ENCODE data around the gene TTC28. TPM values are rescaled to one million over a fixed set of nuclear protein-coding genes. Genes with fewer than 3 reads are reported as not detected.
A peak's percentile ranks its signal among the peaks of the same experiment; 100 is the strongest.

Gene TTC28
- total and polyA plus RNA-seq, 4 donors: 3.1 to 74.9 (median 26.1) TPM

DNA sequence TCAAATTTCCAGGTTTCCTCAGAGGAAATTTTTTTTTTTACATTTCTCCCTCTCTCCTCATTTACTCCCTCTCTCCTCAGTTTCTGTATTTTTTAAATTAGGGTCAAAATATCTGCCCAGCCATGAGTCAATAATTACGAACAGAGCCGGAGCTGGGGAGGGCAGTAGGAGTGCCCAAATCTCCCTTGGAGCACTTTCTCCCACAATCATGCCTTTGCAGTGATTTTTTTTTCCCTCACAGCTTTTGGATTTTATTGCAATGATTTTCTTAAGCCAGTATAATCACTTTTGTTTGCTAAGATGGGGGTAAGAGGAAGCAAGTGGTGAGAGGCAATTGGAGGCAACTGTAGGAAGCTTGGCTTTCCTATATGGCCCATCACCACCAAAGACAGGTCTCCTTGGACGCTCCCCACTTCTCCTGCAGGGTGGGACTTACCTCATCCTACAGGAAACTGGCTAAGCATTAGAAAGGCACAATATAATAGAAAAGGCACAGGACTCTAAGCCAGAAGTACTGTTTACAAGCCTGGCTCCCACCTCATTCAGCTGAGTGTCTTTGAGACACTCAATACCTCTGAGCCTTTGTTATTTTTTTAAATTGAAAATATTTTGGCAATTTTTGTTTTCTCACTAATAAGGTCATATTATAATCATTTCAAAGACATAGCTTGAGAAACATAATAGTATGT lies 568.0 kb downstream of the TTC28 start:
- intact Hi-C loops (cut with DNase I): loop anchor here in 1 of 2 donors (10.0 kb wide), 1 partner anchor 333 kb away; no protein-coding TSS in a partner anchor
- no peak for DNase-seq
- H3K4me3 ChIP-seq (ENCODE audit: low read length in 2 of 2): no peak overlapping the region
- H3K4me1 ChIP-seq (ENCODE audit: control insufficient read depth in 1 of 2, insufficient read depth in 2 of 2, low read length in 2 of 2): peaks cover 0 to under 1% of the 10 kb centered on the region in 2 donors
- ATAC-seq (ENCODE audit: low FRiP score): no peak
- peaks cover 0 to 2% of the 10 kb centered on the region in 2 donors for H3K36me3 ChIP-seq (ENCODE audit: control insufficient read depth in 1 of 2, insufficient read depth in 2 of 2, low read length in 1 of 2)
- WGBS, 2 donors: 24 to 31% methylated on average over 3 of the region's 3 CpGs
- no peaks in the 10 kb centered on the region for H3K9me3 ChIP-seq (ENCODE audit: control insufficient read depth, low read length)
- H3K27ac ChIP-seq (ENCODE audit: low read depth in 1 of 2, low read length in 2 of 2): no peak overlapping the region
- no peaks in the 10 kb centered on the region for H3K27me3 ChIP-seq (ENCODE audit: control insufficient read depth in 1 of 2, insufficient read depth in 2 of 2, low read length in 1 of 2)

DNA sequence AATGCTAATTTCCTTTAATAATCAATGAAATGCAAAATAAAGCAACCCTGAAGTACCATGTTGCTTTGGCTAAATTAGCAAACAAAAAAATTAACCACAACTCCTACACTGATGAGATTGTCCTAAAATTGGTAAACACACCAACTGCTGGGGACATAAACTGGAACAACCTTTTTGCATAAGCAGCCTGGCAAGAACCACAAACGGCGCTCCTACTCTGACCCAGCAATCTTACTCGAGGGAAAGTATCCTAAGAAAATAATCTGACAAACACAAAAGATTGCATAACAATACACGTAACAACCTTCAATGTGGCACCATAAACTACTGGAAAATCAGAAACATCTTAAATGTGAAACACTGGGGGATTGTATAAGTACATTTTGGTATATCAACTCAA lies 570.8 kb downstream of the TTC28 start:
- peaks cover 0 to 2% of the 10 kb centered on the region in 2 donors for H3K36me3 ChIP-seq (ENCODE audit: control insufficient read depth in 1 of 2, insufficient read depth in 2 of 2, low read length in 1 of 2)
- intact Hi-C loops (cut with DNase I): no loop called here
- H3K27me3 ChIP-seq (ENCODE audit: control insufficient read depth in 1 of 2, insufficient read depth in 2 of 2, low read length in 1 of 2): no peaks in the 10 kb centered on the region
- WGBS, 2 donors: 78 to 92% methylated on average over 4 of the region's 4 CpGs
- DNase-seq: no peak
- H3K27ac ChIP-seq (ENCODE audit: low read depth in 1 of 2, low read length in 2 of 2): no peak overlapping the region
- H3K4me1 ChIP-seq (ENCODE audit: control insufficient read depth in 1 of 2, insufficient read depth in 2 of 2, low read length in 2 of 2): no peaks in the 10 kb centered on the region
- H3K9me3 ChIP-seq (ENCODE audit: control insufficient read depth, low read length): no peaks in the 10 kb centered on the region
- no peak for ATAC-seq (ENCODE audit: low FRiP score)
- H3K4me3 ChIP-seq (ENCODE audit: low read length in 2 of 2): no peak overlapping the region

DNA sequence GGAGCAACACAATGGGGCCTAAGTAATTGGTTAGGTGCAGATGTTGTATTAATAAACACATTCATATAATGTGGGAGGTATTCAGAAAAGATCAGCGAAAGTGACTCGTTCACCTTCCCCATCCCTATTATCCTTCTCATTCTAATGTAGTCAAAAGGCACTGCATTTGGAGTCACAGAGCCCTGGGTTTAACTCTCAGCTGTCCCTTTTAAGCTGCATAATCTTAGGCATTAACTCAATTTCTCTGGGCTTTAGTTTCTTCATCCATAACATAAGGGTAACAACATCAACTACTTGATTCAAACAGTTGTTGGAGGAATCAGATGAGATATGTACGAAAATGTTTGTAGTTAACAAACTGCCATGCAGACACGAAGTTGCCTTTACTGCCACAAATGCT lies 573.0 kb downstream of the TTC28 start:
- WGBS, 2 donors: 92 to 96% methylated on average over 4 of the region's 4 CpGs
- Histone ChIP-seq H3K4me1 (ENCODE audit: control insufficient read depth in 1 of 2, insufficient read depth in 2 of 2, low read length in 2 of 2) (no peaks in the 10 kb centered on the region), H3K36me3 (ENCODE audit: control insufficient read depth in 1 of 2, insufficient read depth in 2 of 2, low read length in 1 of 2) (peaks cover 0 to 2% of the 10 kb centered on the region in 2 donors), H3K9me3 (ENCODE audit: control insufficient read depth, low read length) (no peaks in the 10 kb centered on the region), H3K4me3 (ENCODE audit: low read length in 2 of 2) (no peak overlapping the region), H3K27me3 (ENCODE audit: control insufficient read depth in 1 of 2, insufficient read depth in 2 of 2, low read length in 1 of 2) (no peaks in the 10 kb centered on the region), H3K27ac (ENCODE audit: low read depth in 1 of 2, low read length in 2 of 2) (no peak overlapping the region)
- intact Hi-C loops (cut with DNase I): no loop called here
- DNase-seq (no peak), ATAC-seq (ENCODE audit: low FRiP score) (no peak)

DNA sequence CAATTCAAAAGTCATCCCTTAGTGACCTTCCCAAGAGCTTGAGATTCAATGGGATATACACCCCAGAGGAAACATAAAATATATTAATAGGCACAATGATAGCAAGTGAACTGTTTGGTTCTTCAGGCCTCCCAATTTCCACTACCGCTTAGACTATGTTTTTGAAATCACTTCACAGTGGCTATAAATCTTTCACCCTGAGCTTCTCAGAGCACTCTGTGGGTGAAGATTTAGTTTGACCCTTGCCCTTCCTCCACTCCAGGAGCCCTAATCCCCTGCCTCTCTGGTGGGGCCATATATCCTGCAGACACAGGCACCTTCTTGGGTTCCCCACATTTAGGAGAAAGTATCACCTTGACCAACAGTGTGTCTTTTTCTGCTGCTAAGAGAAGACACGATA lies 573.7 kb downstream of the TTC28 start:
- H3K36me3 ChIP-seq (ENCODE audit: control insufficient read depth in 1 of 2, insufficient read depth in 2 of 2, low read length in 1 of 2): peaks cover 0 to 2% of the 10 kb centered on the region in 2 donors
- ATAC-seq (ENCODE audit: low FRiP score): no peak
- no peak for DNase-seq
- intact Hi-C loops (cut with DNase I): no loop called here
- no peaks in the 10 kb centered on the region for H3K27me3 ChIP-seq (ENCODE audit: control insufficient read depth in 1 of 2, insufficient read depth in 2 of 2, low read length in 1 of 2)
- H3K4me1 ChIP-seq (ENCODE audit: control insufficient read depth in 1 of 2, insufficient read depth in 2 of 2, low read length in 2 of 2): no peaks in the 10 kb centered on the region
- 83 to 89% methylated on average over 2 of the region's 2 CpGs for WGBS, 2 donors
- no peaks in the 10 kb centered on the region for H3K9me3 ChIP-seq (ENCODE audit: control insufficient read depth, low read length)
- H3K4me3 ChIP-seq (ENCODE audit: low read length in 2 of 2): no peak overlapping the region
- no peak overlapping the region for H3K27ac ChIP-seq (ENCODE audit: low read depth in 1 of 2, low read length in 2 of 2)

DNA sequence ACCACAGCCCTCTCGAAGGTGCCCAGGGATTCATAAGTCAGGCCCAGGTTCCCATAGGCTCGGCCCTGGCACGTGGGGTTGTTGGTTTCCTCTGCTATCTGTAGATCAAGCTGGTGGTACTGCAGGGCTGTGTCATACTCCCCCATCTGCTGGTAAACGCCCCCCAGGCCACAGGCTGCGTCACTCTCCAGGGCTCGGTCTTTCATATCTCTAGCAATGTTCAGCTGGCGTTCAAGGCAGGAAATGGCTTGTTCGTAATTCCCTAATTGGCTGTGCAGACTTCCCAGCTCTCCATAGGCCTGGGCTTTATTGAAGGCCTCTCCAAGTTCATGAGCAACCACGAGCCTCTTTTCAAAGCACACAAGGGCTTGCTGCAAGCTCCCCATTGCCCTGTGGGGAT lies 574.2 kb downstream of the TTC28 start:
- Histone ChIP-seq H3K4me1 (ENCODE audit: control insufficient read depth in 1 of 2, insufficient read depth in 2 of 2, low read length in 2 of 2) (no peaks in the 10 kb centered on the region), H3K27me3 (ENCODE audit: control insufficient read depth in 1 of 2, insufficient read depth in 2 of 2, low read length in 1 of 2) (no peaks in the 10 kb centered on the region), H3K9me3 (ENCODE audit: control insufficient read depth, low read length) (no peaks in the 10 kb centered on the region), H3K27ac (ENCODE audit: low read depth in 1 of 2, low read length in 2 of 2) (no peak overlapping the region), H3K4me3 (ENCODE audit: low read length in 2 of 2) (no peak overlapping the region), H3K36me3 (ENCODE audit: control insufficient read depth in 1 of 2, insufficient read depth in 2 of 2, low read length in 1 of 2) (peaks cover 2% of the 10 kb centered on the region in 2 donors)
- no peak for ATAC-seq (ENCODE audit: low FRiP score)
- 79 to 82% methylated on average over 9 of the region's 9 CpGs for WGBS, 2 donors
- DNase-seq: no peak
- intact Hi-C loops (cut with DNase I): no loop called here

DNA sequence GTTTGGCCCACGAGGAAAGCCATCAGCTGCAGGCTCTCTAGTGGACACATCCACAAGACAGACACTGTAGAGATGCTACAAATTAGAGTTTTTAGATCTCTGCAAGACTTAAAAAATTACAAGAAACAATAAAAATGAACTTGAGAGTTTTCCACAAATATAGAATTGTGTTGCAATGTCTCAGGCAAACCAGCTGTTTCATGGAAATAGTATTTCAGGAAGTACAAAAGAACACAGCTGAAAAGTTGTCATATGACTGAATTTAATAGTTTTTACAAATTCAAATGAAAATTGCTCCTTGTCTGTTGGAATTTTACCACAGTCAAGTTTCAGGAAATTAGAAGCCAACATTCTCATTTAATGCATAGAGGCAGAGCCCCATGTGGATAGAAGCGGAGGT lies 576.0 kb downstream of the TTC28 start:
- WGBS, 2 donors: 92 to 95% methylated on average over 2 of the region's 2 CpGs
- Histone ChIP-seq H3K27me3 (ENCODE audit: control insufficient read depth in 1 of 2, insufficient read depth in 2 of 2, low read length in 1 of 2) (no peaks in the 10 kb centered on the region), H3K9me3 (ENCODE audit: control insufficient read depth, low read length) (no peaks in the 10 kb centered on the region), H3K27ac (ENCODE audit: low read depth in 1 of 2, low read length in 2 of 2) (no peak overlapping the region), H3K4me3 (ENCODE audit: low read length in 2 of 2) (no peak overlapping the region), H3K36me3 (ENCODE audit: control insufficient read depth in 1 of 2, insufficient read depth in 2 of 2, low read length in 1 of 2) (peaks cover 2% of the 10 kb centered on the region in 2 donors), H3K4me1 (ENCODE audit: control insufficient read depth in 1 of 2, insufficient read depth in 2 of 2, low read length in 2 of 2) (no peaks in the 10 kb centered on the region)
- intact Hi-C loops (cut with DNase I): no loop called here
- ATAC-seq (ENCODE audit: low FRiP score) (no peak), DNase-seq (no peak)

DNA sequence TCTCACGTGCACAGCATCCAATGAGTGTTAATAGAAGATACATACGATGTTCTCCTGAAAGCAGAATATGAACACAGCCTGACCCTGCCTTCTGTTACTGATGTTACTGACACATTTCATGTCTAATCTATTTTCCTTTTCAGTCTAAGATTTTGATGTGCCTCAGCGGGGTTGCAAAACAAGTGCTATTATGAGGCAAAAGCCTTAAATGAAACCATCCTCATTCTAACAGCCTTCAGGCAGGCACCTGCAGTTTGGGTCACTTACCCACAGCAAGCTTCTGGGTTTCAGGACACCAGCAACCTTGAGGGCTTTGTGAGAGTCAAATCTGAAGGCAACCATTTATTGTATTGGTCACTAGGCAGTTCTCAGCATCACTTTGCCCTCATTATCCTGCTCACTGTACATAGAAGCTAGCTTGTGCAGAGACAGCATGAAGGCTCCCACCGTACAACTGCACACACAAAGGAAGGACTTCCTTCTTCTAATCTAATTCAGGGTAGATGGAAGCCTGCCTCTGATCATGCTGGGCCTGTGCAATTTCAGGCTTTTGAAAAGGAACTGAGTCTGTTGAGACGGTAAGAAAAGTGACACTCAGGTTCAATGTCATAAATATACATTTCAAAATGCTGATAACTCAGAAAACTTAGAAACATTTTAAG lies 577.4 kb downstream of the TTC28 start:
- Histone ChIP-seq H3K27ac (ENCODE audit: low read depth in 1 of 2, low read length in 2 of 2) (peak overlapping the region in 1 of 2 donors; percentile 10), H3K36me3 (ENCODE audit: control insufficient read depth in 1 of 2, insufficient read depth in 2 of 2, low read length in 1 of 2) (peaks cover 2 to 4% of the 10 kb centered on the region in 2 donors), H3K4me3 (ENCODE audit: low read length in 2 of 2) (no peak overlapping the region), H3K9me3 (ENCODE audit: control insufficient read depth, low read length) (no peaks in the 10 kb centered on the region), H3K4me1 (ENCODE audit: control insufficient read depth in 1 of 2, insufficient read depth in 2 of 2, low read length in 2 of 2) (no peaks in the 10 kb centered on the region), H3K27me3 (ENCODE audit: control insufficient read depth in 1 of 2, insufficient read depth in 2 of 2, low read length in 1 of 2) (no peaks in the 10 kb centered on the region)
- intact Hi-C loops (cut with DNase I): no loop called here
- WGBS, 2 donors: 86 to 89% methylated on average over 5 of the region's 5 CpGs
- ATAC-seq (ENCODE audit: low FRiP score) (no peak), DNase-seq (no peak)

DNA sequence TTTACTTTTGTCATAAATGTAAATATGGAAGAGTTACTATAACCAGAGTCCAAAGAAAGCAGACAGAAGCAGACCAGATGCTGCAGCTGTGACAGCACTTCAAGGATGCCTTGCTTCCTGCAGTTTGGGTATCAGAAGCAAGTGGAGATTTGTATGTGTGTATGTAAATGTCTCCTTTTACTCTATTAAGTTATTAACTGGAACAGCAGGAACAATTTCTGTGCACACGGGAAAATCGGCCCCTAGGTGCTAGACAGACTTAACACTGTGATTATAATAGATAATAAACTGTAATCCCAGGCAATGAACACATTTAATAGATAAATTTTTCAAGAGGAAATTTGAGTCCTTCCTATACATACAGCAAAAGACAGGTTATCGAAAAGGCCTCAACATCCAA lies 582.0 kb downstream of the TTC28 start:
- intact Hi-C loops (cut with DNase I): no loop called here
- Histone ChIP-seq H3K4me3 (ENCODE audit: low read length in 2 of 2) (no peak overlapping the region), H3K27me3 (ENCODE audit: control insufficient read depth in 1 of 2, insufficient read depth in 2 of 2, low read length in 1 of 2) (no peaks in the 10 kb centered on the region), H3K4me1 (ENCODE audit: control insufficient read depth in 1 of 2, insufficient read depth in 2 of 2, low read length in 2 of 2) (no peaks in the 10 kb centered on the region), H3K27ac (ENCODE audit: low read depth in 1 of 2, low read length in 2 of 2) (no peak overlapping the region), H3K36me3 (ENCODE audit: control insufficient read depth in 1 of 2, insufficient read depth in 2 of 2, low read length in 1 of 2) (peaks cover 4 to 6% of the 10 kb centered on the region in 2 donors), H3K9me3 (ENCODE audit: control insufficient read depth, low read length) (no peaks in the 10 kb centered on the region)
- ATAC-seq (ENCODE audit: low FRiP score) (no peak), DNase-seq (no peak)
- WGBS, 2 donors: 92 to 95% methylated on average over 3 of the region's 3 CpGs

DNA sequence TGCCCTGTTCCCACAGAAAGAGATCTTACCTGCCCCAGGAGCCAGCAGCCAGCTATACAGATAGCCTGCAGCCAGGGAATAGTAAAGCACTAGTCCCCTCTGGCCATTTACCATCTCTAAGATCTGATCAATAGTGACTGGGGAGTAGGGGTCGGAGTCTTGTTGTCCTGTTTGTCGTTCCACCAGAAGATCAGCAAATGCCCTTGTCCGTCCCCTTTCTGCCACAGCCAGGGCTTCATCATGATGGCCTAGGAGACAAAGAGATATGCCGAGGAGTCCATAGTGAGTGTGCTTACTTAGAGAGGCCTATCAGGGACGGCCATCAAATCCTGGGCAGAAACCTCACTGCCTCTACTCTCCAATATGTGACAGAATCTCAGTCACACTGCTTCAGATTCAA lies 583.5 kb downstream of the TTC28 start:
- WGBS, 2 donors: 93 to 95% methylated on average over 5 of the region's 5 CpGs
- intact Hi-C loops (cut with DNase I): no loop called here
- H3K4me3 ChIP-seq (ENCODE audit: low read length in 2 of 2): no peak overlapping the region

More for the DNA sequence above, 583.5 kb downstream of the TTC28 start:
- ATAC-seq (ENCODE audit: low FRiP score) (no peak), DNase-seq (no peak)
- no peak overlapping the region for H3K27ac ChIP-seq (ENCODE audit: low read depth in 1 of 2, low read length in 2 of 2)
- no peaks in the 10 kb centered on the region for H3K27me3 ChIP-seq (ENCODE audit: control insufficient read depth in 1 of 2, insufficient read depth in 2 of 2, low read length in 1 of 2)
- peaks cover 4 to 6% of the 10 kb centered on the region in 2 donors for H3K36me3 ChIP-seq (ENCODE audit: control insufficient read depth in 1 of 2, insufficient read depth in 2 of 2, low read length in 1 of 2)
- H3K9me3 ChIP-seq (ENCODE audit: control insufficient read depth, low read length): no peaks in the 10 kb centered on the region
- no peaks in the 10 kb centered on the region for H3K4me1 ChIP-seq (ENCODE audit: control insufficient read depth in 1 of 2, insufficient read depth in 2 of 2, low read length in 2 of 2)
